ENCODE data around the gene RPH3AL. TPM values are rescaled to one million over a fixed set of nuclear protein-coding genes. Genes with fewer than 3 reads are reported as not detected.
A peak's percentile ranks its signal among the peaks of the same experiment; 100 is the strongest.

Gene RPH3AL
- total RNA-seq, 6 experiments from 2014 or later = 17.6 to 74.0 (median 25.7) TPM

- no peak overlapping the region for H3K27ac ChIP-seq
- peaks cover 0 to 31% (median 13%) of the 10 kb centered on the region in 4 donors for H3K36me3 ChIP-seq
- DNase-seq (peak in 1 of 3 donors; percentile 30), ATAC-seq (no peak)
- H3K4me3 ChIP-seq = no peak overlapping the region
- WGBS (ENCODE audit: insufficient coverage, low coverage, low lambda C conversion rate, missing lambda C conversion rate) = 82% methylated on average over 13 of the region's 27 CpGs
- H3K27me3 ChIP-seq = no peaks in the 10 kb centered on the region
- no peak for TF ChIP-seq POLR2A (IDR thresholded peaks at IDR 0.05)
- TF ChIP-seq CTCF (IDR thresholded peaks at IDR 0.05) = no peak
- H3K9me3 ChIP-seq = no peaks in the 10 kb centered on the region
- intact Hi-C loops (cut with DNase I) = no loop called here
- H3K4me1 ChIP-seq = no peaks in the 10 kb centered on the region
Measured at GRCh38 chr17:322006-322780, 30.4 kb downstream of the RPH3AL start.

- Histone ChIP-seq H3K4me3 (no peak overlapping the region), H3K4me1 (no peaks in the 10 kb centered on the region), H3K9me3 (no peaks in the 10 kb centered on the region), H3K27me3 (no peaks in the 10 kb centered on the region), H3K27ac (no peak overlapping the region), H3K36me3 (peaks cover 0 to 25% (median 9%) of the 10 kb centered on the region in 4 donors)
- intact Hi-C loops (cut with DNase I) = no loop called here
- TF ChIP-seq CTCF (IDR thresholded peaks at IDR 0.05) = no peak
- no peak for TF ChIP-seq POLR2A (IDR thresholded peaks at IDR 0.05)
- DNase-seq (peak in 2 of 3 donors; percentile 19 to 50), ATAC-seq (peak in 2 of 4 donors; percentile 6 to 19)
- WGBS (ENCODE audit: insufficient coverage, low coverage, low lambda C conversion rate, missing lambda C conversion rate) = 88% methylated on average over 18 of the region's 35 CpGs
Measured at GRCh38 chr17:321386-321941, 31.1 kb downstream of the RPH3AL start.

- Histone ChIP-seq H3K27ac (no peak overlapping the region), H3K36me3 (peaks cover 0 to 21% (median 9%) of the 10 kb centered on the region in 4 donors), H3K9me3 (no peaks in the 10 kb centered on the region), H3K4me1 (no peaks in the 10 kb centered on the region), H3K4me3 (no peak overlapping the region), H3K27me3 (no peaks in the 10 kb centered on the region)
- ATAC-seq (peak in 2 of 4 donors; percentile 31 to 35), DNase-seq (peak in 1 of 3 donors; percentile 45)
- TF ChIP-seq CTCF (IDR thresholded peaks at IDR 0.05) = no peak
- TF ChIP-seq POLR2A (IDR thresholded peaks at IDR 0.05) = no peak
- 92% methylated on average over 20 of the region's 25 CpGs for WGBS (ENCODE audit: insufficient coverage, low coverage, low lambda C conversion rate, missing lambda C conversion rate)
- intact Hi-C loops (cut with DNase I) = no loop called here
Measured at GRCh38 chr17:320809-321385, 31.7 kb downstream of the RPH3AL start.

GRCh38 chr17:320139-320538 is 32.5 kb downstream of the RPH3AL start:
- no peaks in the 10 kb centered on the region for H3K9me3 ChIP-seq
- intact Hi-C loops (cut with DNase I) = no loop called here
- no peak for TF ChIP-seq CTCF (IDR thresholded peaks at IDR 0.05)
- no peak for TF ChIP-seq POLR2A (IDR thresholded peaks at IDR 0.05)
- no peak overlapping the region for H3K4me3 ChIP-seq
- H3K36me3 ChIP-seq = peaks cover 0 to 13% (median 7%) of the 10 kb centered on the region in 4 donors
- ATAC-seq (no peak), DNase-seq (peak in 1 of 3 donors; percentile 13)
- WGBS (ENCODE audit: insufficient coverage, low coverage, low lambda C conversion rate, missing lambda C conversion rate) = 90% methylated on average over 5 of the region's 9 CpGs
- H3K27me3 ChIP-seq = no peaks in the 10 kb centered on the region
- H3K27ac ChIP-seq = no peak overlapping the region
- no peaks in the 10 kb centered on the region for H3K4me1 ChIP-seq

Measured in right lobe of liver (tissue), 6 donors.